Muscle layer of duodenum (tissue), 2 donors: ENCODE data around the gene RAB6A.
"Not testable (repeated sequence)": the region's sequence is repeated elsewhere in the genome, so short reads cannot be mapped to it uniquely, and the experiment has no call there.

ENCODE experiments used
- H3K27ac ChIP-seq: one replicate; pipeline ENCODE4 v1.7.0; 2013; ENCODE audit warnings: mild to moderate bottlenecking, low read length
- H3K27me3 ChIP-seq: one replicate; pipeline ENCODE4 v1.7.0; 2013; ENCODE audit warnings: low read depth, mild to moderate bottlenecking, control low read depth, low read length
- H3K36me3 ChIP-seq, 2 donors: one replicate each; pipeline ENCODE4 v1.7.0; 2013; ENCODE audit warnings: low read length in 2 of 2, control low read depth in 1 of 2, mild to moderate bottlenecking in 1 of 2; ENCODE audit not compliant: insufficient read depth in 2 of 2, control insufficient read depth in 1 of 2
- H3K4me1 ChIP-seq, 2 donors: one replicate each; pipeline ENCODE4 v1.7.0; 2013; ENCODE audit warnings: low read length in 2 of 2, mild to moderate bottlenecking in 2 of 2, control low read depth in 1 of 2, moderate library complexity in 1 of 2; ENCODE audit not compliant: insufficient read depth in 2 of 2, control insufficient read depth in 1 of 2
- H3K4me3 ChIP-seq, 2 donors: one replicate each; pipeline ENCODE4 v1.7.0; 2013; ENCODE audit warnings: low read length in 2 of 2, low read depth in 1 of 2, mild to moderate bottlenecking in 1 of 2
- H3K9me3 ChIP-seq, 2 donors: one replicate each; pipeline ENCODE4 v1.7.0; 2013; ENCODE audit warnings: low read length in 2 of 2, control low read depth in 1 of 2, mild to moderate bottlenecking in 1 of 2; ENCODE audit not compliant: control insufficient read depth in 1 of 2
- donor health status: healthy.

RAB6A gene

DNA sequence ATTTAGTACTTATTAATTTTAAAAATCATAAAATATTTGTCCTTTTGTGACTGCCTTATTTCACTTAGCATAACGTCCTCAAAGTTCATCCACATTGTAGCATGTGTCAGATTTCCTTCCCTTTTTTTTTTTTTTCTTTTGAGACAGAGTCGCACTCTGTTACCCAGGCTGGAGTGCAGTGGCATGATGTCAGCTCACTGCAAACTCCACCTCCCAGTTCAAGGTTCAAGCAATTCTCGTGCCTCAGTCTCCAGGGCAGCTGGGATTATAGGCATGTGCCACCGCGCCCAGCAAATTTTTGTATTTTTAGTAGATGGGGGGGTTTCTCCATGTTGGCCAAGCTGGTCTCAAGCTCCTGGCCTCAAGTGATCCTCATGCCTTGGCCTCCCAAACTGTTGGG is 10.6 kb downstream of the RAB6A start:
- Histone ChIP-seq H3K4me3 (no peak overlapping the region), H3K27ac (no peak overlapping the region), H3K36me3 (no peaks in the 10 kb centered on the region), H3K4me1 (peaks cover 0 to 18% of the 10 kb centered on the region in 2 donors), H3K27me3 (no peaks in the 10 kb centered on the region), H3K9me3 (no peaks in the 10 kb centered on the region)

DNA sequence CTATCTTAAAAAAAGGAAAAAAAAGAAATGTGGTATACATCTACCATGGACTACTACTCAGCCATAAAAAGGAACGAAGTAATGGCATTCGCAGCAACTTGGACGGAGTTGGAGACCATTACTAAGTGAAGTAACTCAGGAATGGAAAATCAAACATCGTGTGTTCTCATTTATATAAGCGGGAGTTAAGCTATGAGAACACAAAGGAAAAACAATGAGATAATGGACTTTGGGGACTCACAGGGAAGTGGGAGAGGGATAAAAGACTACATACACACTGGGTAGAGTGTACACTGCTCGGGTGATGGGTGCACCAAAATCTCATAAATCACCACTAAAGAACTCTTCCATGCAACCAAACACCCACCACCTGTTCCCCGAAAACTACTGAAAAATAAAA is 11.8 kb downstream of the RAB6A start:
- no peak overlapping the region for H3K27ac ChIP-seq
- no peaks in the 10 kb centered on the region for H3K36me3 ChIP-seq
- no peaks in the 10 kb centered on the region for H3K27me3 ChIP-seq
- H3K4me3 ChIP-seq, result no peak overlapping the region
- H3K9me3 ChIP-seq, result no peaks in the 10 kb centered on the region
- peaks cover 0 to 18% of the 10 kb centered on the region in 2 donors for H3K4me1 ChIP-seq

DNA sequence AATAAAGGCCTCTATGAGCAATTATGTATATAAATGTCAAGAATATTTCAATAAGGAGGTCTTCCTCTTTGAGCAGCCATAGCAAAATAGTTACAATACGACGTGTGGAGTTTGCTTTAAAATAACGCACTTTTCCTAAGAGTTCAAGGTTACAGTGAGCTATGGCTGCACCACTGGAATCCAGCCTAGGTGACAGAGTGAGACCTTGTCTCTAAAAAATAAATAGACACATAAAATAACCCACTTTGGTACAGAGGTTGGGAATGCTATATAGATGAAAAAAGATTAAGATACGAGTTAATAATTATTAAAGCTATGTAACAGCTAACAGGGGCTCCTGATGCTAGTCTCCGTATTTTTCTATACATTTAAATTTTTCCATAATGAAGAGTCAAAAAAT is 12.6 kb downstream of the RAB6A start:
- Histone ChIP-seq H3K4me1 (peaks cover 0 to 18% of the 10 kb centered on the region in 2 donors), H3K27ac (no peak overlapping the region), H3K36me3 (no peaks in the 10 kb centered on the region), H3K9me3 (no peaks in the 10 kb centered on the region), H3K27me3 (no peaks in the 10 kb centered on the region), H3K4me3 (no peak overlapping the region)

DNA sequence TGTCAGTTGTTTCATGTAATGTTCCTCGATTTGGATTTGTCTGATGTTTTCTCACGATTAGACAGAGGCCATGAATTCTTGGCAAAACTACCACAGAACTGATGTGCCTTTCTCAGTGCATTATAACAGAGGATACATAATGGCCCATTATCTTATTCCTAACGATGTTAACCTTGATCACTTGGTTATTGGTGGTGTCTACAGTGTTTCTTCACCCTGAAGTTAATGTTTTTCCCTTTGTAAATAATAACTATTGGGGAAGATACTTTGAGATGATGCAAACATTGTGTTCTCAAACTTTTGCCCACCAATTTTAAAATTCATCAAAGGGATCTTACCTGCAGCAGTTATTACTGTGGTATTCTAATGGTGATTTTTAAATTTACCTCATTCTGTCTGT is 13.1 kb downstream of the RAB6A start:
- Histone ChIP-seq H3K27me3 (no peaks in the 10 kb centered on the region), H3K9me3 (no peaks in the 10 kb centered on the region), H3K4me1 (peaks cover 0 to 16% of the 10 kb centered on the region in 2 donors), H3K27ac (no peak overlapping the region), H3K4me3 (no peak overlapping the region), H3K36me3 (no peaks in the 10 kb centered on the region)

DNA sequence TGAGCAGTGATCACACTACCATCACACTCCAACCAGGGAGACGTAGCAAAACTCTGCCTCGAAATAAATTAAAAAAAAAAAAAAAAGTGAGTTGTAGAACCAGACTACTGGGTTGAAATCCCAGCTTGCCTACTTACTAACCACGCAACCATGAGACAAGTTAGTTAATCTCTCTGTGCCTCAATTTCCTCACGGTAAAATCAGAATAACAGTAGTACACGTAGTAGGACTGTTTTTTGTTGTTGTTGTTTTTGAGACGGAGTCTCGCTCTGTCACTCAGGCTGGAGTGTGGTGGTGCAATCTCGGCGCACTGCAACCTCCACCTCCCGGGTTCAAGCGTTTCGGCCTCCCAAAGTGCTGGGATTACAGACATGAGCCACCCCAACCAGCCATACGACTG is 14.2 kb downstream of the RAB6A start:
- peaks cover 0 to 5% of the 10 kb centered on the region in 2 donors for H3K4me1 ChIP-seq
- no peaks in the 10 kb centered on the region for H3K9me3 ChIP-seq
- no peak overlapping the region for H3K4me3 ChIP-seq
- no peak overlapping the region for H3K27ac ChIP-seq
- no peaks in the 10 kb centered on the region for H3K27me3 ChIP-seq
- no peaks in the 10 kb centered on the region for H3K36me3 ChIP-seq

DNA sequence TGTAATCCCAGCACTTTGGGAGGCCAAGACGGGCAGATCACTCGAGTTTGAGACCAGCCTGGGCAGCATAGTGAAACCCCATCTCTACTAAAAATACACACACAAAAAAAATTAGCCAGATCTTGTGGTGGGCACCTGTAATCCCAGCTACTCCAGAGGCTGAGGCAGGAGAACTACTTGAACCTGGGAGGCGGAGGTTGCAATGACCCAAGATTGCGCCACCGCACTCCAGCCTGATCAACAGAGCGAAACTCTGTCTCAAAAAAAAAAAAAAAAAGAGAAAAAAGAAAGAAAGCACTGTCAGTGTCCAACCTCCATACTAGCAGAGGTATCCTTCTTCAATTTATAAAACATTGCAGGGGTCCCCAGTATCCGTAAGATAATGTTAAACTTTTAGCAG is 17.8 kb downstream of the RAB6A start:
- no peaks in the 10 kb centered on the region for H3K36me3 ChIP-seq
- H3K4me1 ChIP-seq, result peaks cover 0 to 3% of the 10 kb centered on the region in 2 donors
- no peaks in the 10 kb centered on the region for H3K9me3 ChIP-seq
- no peak overlapping the region for H3K4me3 ChIP-seq
- H3K27me3 ChIP-seq, result no peaks in the 10 kb centered on the region
- no peak overlapping the region for H3K27ac ChIP-seq

DNA sequence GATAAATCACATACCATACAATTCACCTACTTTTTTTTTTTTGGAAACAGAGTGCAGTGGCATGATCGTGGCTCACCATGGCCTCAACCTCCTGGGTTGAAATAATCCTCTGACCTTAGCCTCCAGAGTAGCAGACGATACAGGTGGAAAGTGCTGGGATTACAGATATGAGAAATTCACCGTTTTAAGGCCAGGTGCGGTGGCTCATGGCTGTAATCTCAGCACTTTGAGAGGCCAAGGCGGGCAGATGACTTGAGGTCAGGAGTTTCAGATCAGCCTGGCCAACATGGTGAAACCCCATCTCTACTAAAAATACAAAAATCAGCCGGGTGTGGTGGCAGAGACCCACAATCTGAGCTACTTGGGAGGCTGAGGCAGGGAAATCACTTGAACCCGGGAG is 24.9 kb downstream of the RAB6A start:
- H3K4me1 ChIP-seq, result peaks cover 0 to 16% of the 10 kb centered on the region in 2 donors
- H3K27ac ChIP-seq, H3K4me3 ChIP-seq, H3K36me3 ChIP-seq, H3K27me3 ChIP-seq, H3K9me3 ChIP-seq: not testable (repeated sequence)

DNA sequence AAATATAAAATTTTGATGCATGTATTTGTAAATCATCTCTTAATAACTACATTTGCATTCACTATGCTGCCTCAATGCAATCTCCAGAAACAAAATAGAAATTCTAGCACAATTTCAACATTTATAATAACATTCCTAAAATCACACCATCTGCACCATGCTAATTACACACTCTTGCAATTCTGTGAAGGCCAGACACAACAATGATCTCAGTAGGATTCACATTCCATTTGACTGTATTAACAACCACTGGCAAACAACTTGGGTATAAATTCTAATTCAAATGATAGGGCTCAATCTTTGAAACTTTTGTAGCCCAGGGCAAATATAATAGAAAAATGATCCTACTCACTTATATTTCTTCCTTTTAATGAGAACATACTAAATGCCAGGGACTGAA is 25.9 kb downstream of the RAB6A start:
- H3K9me3 ChIP-seq, result no peaks in the 10 kb centered on the region
- H3K27me3 ChIP-seq, result no peaks in the 10 kb centered on the region
- H3K4me3 ChIP-seq, result no peak overlapping the region
- H3K36me3 ChIP-seq, result no peaks in the 10 kb centered on the region
- no peak overlapping the region for H3K27ac ChIP-seq
- H3K4me1 ChIP-seq, result peaks cover 0 to 16% of the 10 kb centered on the region in 2 donors

DNA sequence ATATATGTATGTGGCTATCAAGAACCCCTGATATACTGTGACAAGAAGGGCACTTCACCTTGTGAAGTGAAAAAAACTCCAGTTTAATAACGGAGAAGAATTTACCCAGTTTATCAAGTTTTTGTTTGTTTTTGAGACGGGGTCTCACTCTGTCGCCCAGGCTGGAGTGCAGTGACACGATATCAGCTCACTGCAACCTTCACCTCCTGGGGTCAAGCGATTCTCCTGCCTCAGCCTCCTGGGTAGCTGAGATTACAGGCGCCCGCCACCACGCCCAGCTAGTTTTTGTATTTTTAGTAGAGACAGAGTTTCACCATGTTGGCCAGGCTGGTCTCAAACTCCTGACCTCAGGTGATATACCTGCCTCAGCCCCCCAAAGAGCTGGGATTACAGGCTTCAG is 26.9 kb downstream of the RAB6A start:
- not testable (repeated sequence) for H3K36me3 ChIP-seq, H3K27ac ChIP-seq, H3K27me3 ChIP-seq, H3K4me3 ChIP-seq, H3K9me3 ChIP-seq
- peaks cover 0 to 16% of the 10 kb centered on the region in 2 donors for H3K4me1 ChIP-seq

DNA sequence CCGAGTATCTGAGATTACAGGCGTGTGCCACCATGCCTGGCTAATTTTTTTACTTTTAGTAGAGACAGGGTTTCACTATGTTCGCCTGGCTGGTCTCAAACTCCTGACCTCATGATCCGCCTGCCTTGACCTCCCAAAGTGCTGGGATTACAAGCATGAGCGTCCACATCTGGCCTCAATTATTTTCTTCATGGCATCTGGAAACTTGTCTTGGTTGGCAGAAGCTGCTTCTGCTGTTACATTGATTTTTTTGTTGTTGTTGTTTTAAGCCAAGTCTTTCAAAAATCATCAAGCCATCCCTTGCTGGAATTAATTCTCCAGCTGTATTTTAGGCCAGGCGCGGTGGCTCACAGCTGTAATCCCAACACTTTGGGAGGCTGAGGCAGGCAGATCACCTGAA is 27.9 kb downstream of the RAB6A start:
- H3K4me3 ChIP-seq, H3K36me3 ChIP-seq, H3K27me3 ChIP-seq, H3K27ac ChIP-seq, H3K9me3 ChIP-seq: not testable (repeated sequence)
- peaks cover 0 to 16% of the 10 kb centered on the region in 2 donors for H3K4me1 ChIP-seq

DNA sequence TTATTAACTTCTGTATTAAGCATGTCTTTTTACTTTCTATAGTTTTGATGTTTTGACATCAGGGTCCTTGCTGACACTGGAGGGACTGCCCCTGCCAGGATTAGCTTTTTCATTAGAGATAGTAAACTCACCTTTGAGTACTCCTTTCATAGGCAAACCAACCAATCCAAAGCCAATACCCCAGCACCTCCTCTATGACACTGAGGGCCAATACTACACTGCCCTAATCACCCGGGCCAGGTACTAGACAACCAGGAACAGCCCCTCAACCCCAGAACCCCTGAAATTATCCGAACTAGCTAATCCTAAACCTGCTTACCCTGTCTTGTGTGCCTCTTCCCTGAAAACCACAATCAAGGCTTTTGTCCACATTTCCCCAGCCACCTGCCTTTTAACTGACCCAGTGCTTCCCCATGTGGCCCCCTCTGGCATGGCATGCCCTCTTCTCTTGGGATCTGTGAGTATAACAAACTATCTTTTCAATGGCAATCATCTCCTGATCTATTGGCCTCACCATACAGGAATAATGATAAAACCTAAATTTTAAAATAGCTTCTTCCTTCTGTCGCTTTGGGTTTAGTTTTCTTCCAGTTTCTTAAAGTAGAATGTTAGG is 31.2 kb downstream of the RAB6A start:
- Histone ChIP-seq H3K9me3 (no peaks in the 10 kb centered on the region), H3K4me1 (peaks cover 0 to 5% of the 10 kb centered on the region in 2 donors), H3K27me3 (no peaks in the 10 kb centered on the region), H3K36me3 (peaks cover 0 to 4% of the 10 kb centered on the region in 2 donors), H3K4me3 (no peak overlapping the region), H3K27ac (no peak overlapping the region)

DNA sequence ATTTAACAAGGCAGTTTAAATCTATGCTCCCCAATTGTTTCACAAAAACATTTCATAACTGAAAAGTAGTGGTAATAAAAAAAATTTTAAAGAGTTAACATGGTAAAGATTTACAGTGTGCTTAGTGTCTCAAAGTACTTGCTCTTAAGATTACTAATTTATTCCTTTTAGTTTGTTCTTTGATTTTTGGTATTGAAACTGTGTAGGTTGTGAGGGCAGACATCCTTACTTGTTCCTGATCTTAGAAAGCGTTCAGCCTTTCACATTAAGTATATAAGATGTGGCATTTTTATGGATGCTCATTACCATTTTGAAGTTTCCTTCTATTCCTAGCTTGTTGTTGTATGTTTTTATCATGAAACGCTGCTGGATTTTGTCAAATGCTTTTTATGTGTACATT is 32.9 kb downstream of the RAB6A start:
- Histone ChIP-seq H3K9me3 (no peaks in the 10 kb centered on the region), H3K27me3 (no peaks in the 10 kb centered on the region), H3K36me3 (peaks cover 0 to 4% of the 10 kb centered on the region in 2 donors), H3K4me3 (no peak overlapping the region), H3K27ac (no peak overlapping the region), H3K4me1 (no peaks in the 10 kb centered on the region)
